HG03045 (cell line): ENCODE data around the gene DAP3.
A peak's percentile ranks its signal among the peaks of the same experiment; 100 is the strongest.
"Not testable (repeated sequence)": the region's sequence is repeated elsewhere in the genome, so short reads cannot be mapped to it uniquely, and the experiment has no call there.

Experiments used
- ATAC-seq: cut with Tn5 transposase; IDR thresholded peaks from one replicate; pipeline ENCODE4 v1.9.1; 2021; ENCODE audit warnings: mild to moderate bottlenecking, moderate library complexity; ENCODE audit not compliant: unreplicated experiment

The DAP3 gene

GRCh38 chr1:155680531-155680930 is 8.4 kb upstream of the DAP3 start:
- ATAC-seq = no peak

GRCh38 chr1:155681776-155682175 is 7.1 kb upstream of the DAP3 start:
- ATAC-seq = no peak

- peak; percentile 20 for ATAC-seq
Measured at GRCh38 chr1:155687705-155688323, 1.1 kb upstream of the DAP3 start.

- peak; percentile 85 for ATAC-seq
Measured at GRCh38 chr1:155688324-155689080, 389 bp upstream of the DAP3 start, which contains the start of gene YY1AP1. Gene YY1AP1, minus strand, starts transcription at chr1:155688774. Its CDS starts 8,338 bp downstream, at chr1:155680436.

- no peak for ATAC-seq
Measured at GRCh38 chr1:155691992-155692528, 3.2 kb downstream of the DAP3 start.

GRCh38 chr1:155694167-155694566 is 5.3 kb downstream of the DAP3 start:
- ATAC-seq = no peak

- no peak for ATAC-seq
Measured at GRCh38 chr1:155695072-155695471, 6.2 kb downstream of the DAP3 start.

GRCh38 chr1:155695608-155696007 is 6.7 kb downstream of the DAP3 start:
- ATAC-seq = no peak

GRCh38 chr1:155696524-155696923 is 7.6 kb downstream of the DAP3 start:
- no peak for ATAC-seq

- ATAC-seq = no peak
Measured at GRCh38 chr1:155697046-155697445, 8.2 kb downstream of the DAP3 start.

GRCh38 chr1:155697616-155698015 is 8.7 kb downstream of the DAP3 start:
- not testable (repeated sequence) for ATAC-seq

- no peak for ATAC-seq
Measured at GRCh38 chr1:155698382-155699038, 9.6 kb downstream of the DAP3 start.

- not testable (repeated sequence) for ATAC-seq
Measured at GRCh38 chr1:155699062-155699461, 10.2 kb downstream of the DAP3 start.

- ATAC-seq = not testable (repeated sequence)
Measured at GRCh38 chr1:155701675-155702074, 12.8 kb downstream of the DAP3 start.

- no peak for ATAC-seq
Measured at GRCh38 chr1:155703216-155703615, 14.3 kb downstream of the DAP3 start.

GRCh38 chr1:155704414-155704813 is 15.5 kb downstream of the DAP3 start:
- not testable (repeated sequence) for ATAC-seq

- ATAC-seq = no peak
Measured at GRCh38 chr1:155706139-155706538, 17.2 kb downstream of the DAP3 start.

- ATAC-seq = no peak
Measured at GRCh38 chr1:155709391-155709790, 20.5 kb downstream of the DAP3 start.

- not testable (repeated sequence) for ATAC-seq
Measured at GRCh38 chr1:155711457-155711856, 22.6 kb downstream of the DAP3 start.

GRCh38 chr1:155712636-155713035 is 23.7 kb downstream of the DAP3 start:
- not testable (repeated sequence) for ATAC-seq

GRCh38 chr1:155713075-155713474 is 24.2 kb downstream of the DAP3 start:
- no peak for ATAC-seq
